GM21528 (cell line): ENCODE results near the gene IQCK.
"Not testable (repeated sequence)": the region's sequence is repeated elsewhere in the genome, so short reads cannot be mapped to it uniquely, and the experiment has no call there.

ENCODE experiments used
- ATAC-seq: cut with Tn5 transposase; IDR thresholded peaks from one replicate; pipeline ENCODE4 v1.9.1; 2021; ENCODE audit warnings: mild to moderate bottlenecking, moderate library complexity; ENCODE audit not compliant: unreplicated experiment, low FRiP score

The IQCK gene

GRCh38 chr16:19784183-19784736 lies 66.2 kb downstream of the IQCK start:
- ATAC-seq, result no peak

- ATAC-seq, result no peak
Measured at GRCh38 chr16:19785081-19785480, 67.0 kb downstream of the IQCK start.

GRCh38 chr16:19785512-19786130 lies 67.5 kb downstream of the IQCK start:
- no peak for ATAC-seq

GRCh38 chr16:19801369-19801768 lies 83.3 kb downstream of the IQCK start:
- ATAC-seq, result not testable (repeated sequence)

- ATAC-seq, result not testable (repeated sequence)
Measured at GRCh38 chr16:19801824-19802223, 83.8 kb downstream of the IQCK start.

- no peak for ATAC-seq
Measured at GRCh38 chr16:19802612-19803011, 84.5 kb downstream of the IQCK start.

- no peak for ATAC-seq
Measured at GRCh38 chr16:19804538-19805323, 86.7 kb downstream of the IQCK start.

- no peak for ATAC-seq
Measured at GRCh38 chr16:19805459-19806162, 87.5 kb downstream of the IQCK start.

GRCh38 chr16:19808061-19808641 lies 90.1 kb downstream of the IQCK start:
- peak; percentile 55 for ATAC-seq

- ATAC-seq, result no peak
Measured at GRCh38 chr16:19809121-19809635, 91.1 kb downstream of the IQCK start.

- ATAC-seq, result no peak
Measured at GRCh38 chr16:19809693-19810092, 91.6 kb downstream of the IQCK start.

- ATAC-seq, result no peak
Measured at GRCh38 chr16:19810817-19811731, 93.0 kb downstream of the IQCK start.

- no peak for ATAC-seq
Measured at GRCh38 chr16:19812986-19813385, 94.9 kb downstream of the IQCK start.

- no peak for ATAC-seq
Measured at GRCh38 chr16:19815418-19815817, 97.3 kb downstream of the IQCK start.

- ATAC-seq, result no peak
Measured at GRCh38 chr16:19817122-19817521, 99.1 kb downstream of the IQCK start.

- ATAC-seq, result no peak
Measured at GRCh38 chr16:19817875-19818274, 99.8 kb downstream of the IQCK start.

GRCh38 chr16:19822533-19822932 lies 104.5 kb downstream of the IQCK start:
- no peak for ATAC-seq

- no peak for ATAC-seq
Measured at GRCh38 chr16:19823322-19823721, 105.3 kb downstream of the IQCK start.

GRCh38 chr16:19824216-19824615 lies 106.1 kb downstream of the IQCK start:
- no peak for ATAC-seq
